AG04449 (cell line): Measurements from ENCODE around the gene COL6A2.

ENCODE experiments used
- CTCF ChIA-PET: fragments of 350-600 bp; formaldehyde crosslinking; extraction: SDS; loops from one replicate; lab custom pipeline; 2021; ENCODE audit warnings: antibody characterized with exemption; lab: Yijun Ruan, JAX
- POLR2A ChIA-PET: fragments of 400-600, 350-600 bp; formaldehyde crosslinking; extraction: SDS; loops from one replicate; lab custom pipeline; 2020; ENCODE audit warnings: antibody characterized with exemption, inconsistent platforms; lab: Yijun Ruan, JAX
- DNase-seq: peaks from one replicate; pipeline ENCODE4 v3.0.0-alpha.2; 2010; ENCODE audit warnings: low read depth, low spot score
- H3K4me3 ChIP-seq: 2 replicates; pipeline ENCODE4 v1.5.1; 2011; ENCODE audit warnings: low read depth, mild to moderate bottlenecking, control low read depth, low read length
- TF ChIP-seq, protein P1 (sequence below): IDR thresholded peaks from one replicate; pipeline ENCODE4 v1.5.1; 2011; ENCODE audit warnings: mild to moderate bottlenecking, moderate library complexity, low read length, control low read depth, inconsistent platforms; ENCODE audit not compliant: insufficient read depth; ENCODE audit errors: missing control alignments

The COL6A2 gene

GRCh38 chr21:46118316-46119143 lies 20.6 kb downstream of the COL6A2 start:
- H3K4me3 ChIP-seq, result no peak overlapping the region
- DNase-seq, result no peak
- ChIA-PET POLR2A (interaction anchor here (1.1 kb wide), 1 partner anchor 129 kb away, joined by 3 read pairs; no protein-coding TSS in a partner anchor), CTCF (interaction anchor here (0.8 to 7.0 kb wide), 5 partner anchors 8 to 147 kb away, joined by 3 to 59 read pairs (median 5); no protein-coding TSS in a partner anchor)
- TF ChIP-seq, protein P1, sequence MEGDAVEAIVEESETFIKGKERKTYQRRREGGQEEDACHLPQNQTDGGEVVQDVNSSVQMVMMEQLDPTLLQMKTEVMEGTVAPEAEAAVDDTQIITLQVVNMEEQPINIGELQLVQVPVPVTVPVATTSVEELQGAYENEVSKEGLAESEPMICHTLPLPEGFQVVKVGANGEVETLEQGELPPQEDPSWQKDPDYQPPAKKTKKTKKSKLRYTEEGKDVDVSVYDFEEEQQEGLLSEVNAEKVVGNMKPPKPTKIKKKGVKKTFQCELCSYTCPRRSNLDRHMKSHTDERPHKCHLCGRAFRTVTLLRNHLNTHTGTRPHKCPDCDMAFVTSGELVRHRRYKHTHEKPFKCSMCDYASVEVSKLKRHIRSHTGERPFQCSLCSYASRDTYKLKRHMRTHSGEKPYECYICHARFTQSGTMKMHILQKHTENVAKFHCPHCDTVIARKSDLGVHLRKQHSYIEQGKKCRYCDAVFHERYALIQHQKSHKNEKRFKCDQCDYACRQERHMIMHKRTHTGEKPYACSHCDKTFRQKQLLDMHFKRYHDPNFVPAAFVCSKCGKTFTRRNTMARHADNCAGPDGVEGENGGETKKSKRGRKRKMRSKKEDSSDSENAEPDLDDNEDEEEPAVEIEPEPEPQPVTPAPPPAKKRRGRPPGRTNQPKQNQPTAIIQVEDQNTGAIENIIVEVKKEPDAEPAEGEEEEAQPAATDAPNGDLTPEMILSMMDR, result no peak

DNA sequence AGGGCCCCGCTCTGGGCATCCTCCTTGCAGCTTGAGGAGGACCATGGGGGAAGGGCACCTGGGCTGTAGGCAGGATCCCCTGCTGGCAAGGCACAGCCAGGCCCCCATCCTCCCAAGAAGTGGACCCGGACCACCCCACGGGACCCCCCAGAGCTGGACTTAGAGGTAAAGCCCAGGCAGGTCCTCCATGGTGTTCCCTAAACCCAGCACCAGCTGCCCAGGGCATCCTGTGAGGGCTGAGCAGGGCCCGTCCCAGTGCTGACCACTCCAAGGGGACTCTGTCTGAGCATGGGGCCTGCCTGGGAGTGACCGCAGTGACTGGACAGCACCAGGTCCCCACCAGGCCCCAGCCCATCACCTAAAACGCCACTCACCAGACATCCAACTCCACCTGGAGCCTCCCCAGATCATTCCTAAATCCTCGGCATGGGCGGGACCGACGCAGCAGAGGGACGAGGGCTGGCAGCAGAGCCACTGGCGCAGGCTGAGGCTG lies 21.3 kb downstream of the COL6A2 start:
- CTCF ChIA-PET, result interaction anchor here (0.8 to 7.0 kb wide), 2 partner anchors 13 to 147 kb away, joined by 3 to 59 read pairs; no protein-coding TSS in a partner anchor

DNA sequence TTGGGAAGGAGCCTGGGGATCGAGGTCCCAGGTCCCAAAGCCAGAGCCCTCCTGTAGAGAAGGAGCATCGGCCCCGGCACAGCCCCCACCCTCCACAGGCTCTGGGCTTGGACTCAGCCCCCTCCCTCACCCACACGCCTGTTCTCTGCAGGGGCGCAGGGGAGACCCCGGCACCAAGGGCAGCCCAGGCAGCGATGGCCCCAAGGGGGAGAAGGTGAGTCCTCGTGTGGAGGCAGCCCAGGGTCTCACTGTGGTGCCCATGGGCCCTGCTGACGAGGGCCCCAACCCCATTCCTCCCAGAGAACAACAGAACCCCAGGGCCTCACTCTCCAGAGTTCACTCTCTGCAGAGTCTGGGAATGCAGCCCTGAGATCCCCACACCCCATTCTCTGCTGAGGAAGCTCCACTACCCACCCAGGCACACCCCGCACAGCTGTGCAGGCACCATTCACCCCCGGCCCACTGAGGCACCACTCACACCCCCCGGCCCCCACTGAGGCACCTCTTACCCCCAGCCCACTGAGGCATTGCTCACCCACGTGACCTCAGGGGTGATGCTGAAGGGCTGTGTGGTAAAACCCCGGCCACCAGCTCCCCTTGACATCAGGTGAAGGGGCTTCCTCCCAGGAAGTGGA lies 21.8 kb downstream of the COL6A2 start:
- ChIA-PET POLR2A (interaction anchor here (0.8 to 0.9 kb wide), 2 partner anchors 9 to 145 kb away, joined by 3 read pairs; no protein-coding TSS in a partner anchor), CTCF (interaction anchor here (7.0 kb wide), 1 partner anchor 148 kb away, joined by 59 read pairs; no protein-coding TSS in a partner anchor)
- no peak for DNase-seq
- H3K4me3 ChIP-seq, result no peak overlapping the region
- TF ChIP-seq, protein P1, result no peak

More for the DNA sequence above, 21.3 kb downstream of the COL6A2 start:
- no peak for DNase-seq
- no peak overlapping the region for H3K4me3 ChIP-seq
- TF ChIP-seq, protein P1, result no peak
- POLR2A ChIA-PET, result no interaction called here

GRCh38 chr21:46120301-46121285 lies 22.7 kb downstream of the COL6A2 start:
- CTCF ChIA-PET, result interaction anchor here (1.5 to 7.0 kb wide), 4 partner anchors 7 to 149 kb away, joined by 3 to 59 read pairs (median 6); no protein-coding TSS in a partner anchor
- no peak overlapping the region for H3K4me3 ChIP-seq
- TF ChIP-seq, protein P1, result no peak
- POLR2A ChIA-PET, result interaction anchor here (0.8 to 0.9 kb wide), 2 partner anchors 8 to 146 kb away, joined by 3 read pairs; no protein-coding TSS in a partner anchor
- DNase-seq, result no peak

- TF ChIP-seq, protein P1, result no peak
- POLR2A ChIA-PET, result interaction anchor here (0.6 to 1.5 kb wide), 5 partner anchors 113 to 148 kb away, joined by 3 to 8 read pairs (median 5); no protein-coding TSS in a partner anchor
- no peak overlapping the region for H3K4me3 ChIP-seq
- CTCF ChIA-PET, result interaction anchor here (1.5 to 7.0 kb wide), 5 partner anchors 8 to 150 kb away, joined by 3 to 59 read pairs (median 6); no protein-coding TSS in a partner anchor
- DNase-seq, result no peak
These were observed 23.6 kb downstream of the COL6A2 start for GRCh38 chr21:46121286-46122221.
